Stomach (tissue), 4 donors: Measurements from ENCODE around the gene NQO2.

Experiments used
- EP300 ChIP-seq: sonication (generic); formaldehyde crosslinking; IDR thresholded peaks from one replicate; pipeline ENCODE4 v1.6.1; 2017; ENCODE audit warnings: antibody characterized with exemption
- POLR2A ChIP-seq, 4 donors: fragments of 450-650 bp; IDR thresholded peaks; one replicate each; pipeline ENCODE4 v1.6.1; 2016; ENCODE audit warnings: antibody characterized with exemption in 4 of 4, control low read depth in 2 of 4, mild to moderate bottlenecking in 1 of 4, moderate library complexity in 1 of 4

DNA sequence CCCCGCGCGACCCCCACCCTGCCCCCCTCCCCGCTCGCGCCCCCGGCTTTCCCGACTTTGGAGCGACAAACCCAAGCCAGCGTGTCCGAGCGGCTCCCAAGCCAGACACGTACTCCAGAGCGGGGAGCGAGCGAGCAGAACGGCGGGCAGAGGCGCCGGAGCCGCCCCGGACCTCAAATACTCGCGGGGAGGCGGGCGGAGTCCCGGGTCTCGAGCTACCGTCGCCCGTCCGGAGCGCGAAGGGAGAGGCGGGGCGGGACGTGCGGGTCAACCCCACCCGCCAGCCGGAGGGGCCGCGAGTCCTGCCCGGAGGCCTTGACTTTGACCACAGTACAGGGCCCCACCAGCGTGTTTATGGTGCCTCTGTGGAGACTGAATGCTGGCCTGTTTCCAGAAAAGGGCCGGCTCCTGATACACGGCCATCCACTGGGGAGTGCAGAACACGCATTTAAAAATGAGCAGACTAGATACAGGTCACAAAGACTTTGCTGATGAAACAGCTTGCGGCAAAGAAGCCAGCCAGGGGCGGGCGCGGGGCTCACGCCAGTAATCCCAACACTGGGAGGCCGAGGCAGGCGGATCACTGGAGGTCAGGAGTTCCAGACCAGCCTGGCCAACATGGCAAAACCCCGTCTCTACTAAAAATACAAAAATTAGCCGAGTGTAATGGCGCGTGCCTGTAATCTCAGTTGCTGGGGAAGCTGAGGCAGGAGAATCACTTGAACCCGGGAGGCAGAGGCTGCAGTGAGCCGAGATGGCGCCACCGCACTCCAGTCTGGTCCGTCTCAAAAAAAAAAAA, 28.1 kb upstream of the NQO2 start, which contains the start of gene SERPINB6:
- TF ChIP-seq POLR2A (IDR thresholded peaks at IDR 0.05) (no peak), EP300 (no peak)
